ENCODE results near the gene DLG4.

GRCh38 chr17:7222093-7222971 is 2.7 kb upstream of the DLG4 start:
- TF ChIP-seq CTCF (IDR thresholded peaks at IDR 0.05) (no peak), POLR2A (IDR thresholded peaks at IDR 0.05) (peak in 1 of 3 donors; percentile 8)

All from body of pancreas (tissue), 4 donors.